GM23338 (cell line): ENCODE data around the gene UMODL1.

Experiments used
- CREB1 ChIP-seq: fragments of 250-450 bp; sonication (Bioruptor Pico); IDR thresholded peaks from 2 replicates; pipeline ENCODE4 v1.5.0; 2020; ENCODE audit warnings: low read depth, mild to moderate bottlenecking, moderate library complexity
- CTCF ChIP-seq, 2 experiments: fragments of 200-600 bp in 1 of 2; sonication (generic) in 1 of 2; conservative IDR thresholded peaks; 2 replicates each; pipeline versions ENCODE4 v1.5.1 to v1.6.1; 2016 to 2017; ENCODE audit warnings: antibody characterized with exemption in 2 of 2, low read depth in 2 of 2, mild to moderate bottlenecking in 2 of 2, moderate library complexity in 1 of 2
- ETS1 ChIP-seq: IDR thresholded peaks from 2 replicates; pipeline ENCODE4 v1.6.1; 2016; ENCODE audit warnings: antibody characterized with exemption
- EZH2 ChIP-seq: fragments of 200-600 bp; sonication (generic); IDR thresholded peaks from one replicate; pipeline ENCODE4 v1.8.0; 2017; ENCODE audit warnings: antibody characterized with exemption, mild to moderate bottlenecking, low read depth; ENCODE audit not compliant: unreplicated experiment
- EZH2phosphoT487 ChIP-seq: fragments of 200-600 bp; sonication (generic); IDR thresholded peaks from one replicate; pipeline ENCODE4 v1.8.1; 2018; ENCODE audit warnings: antibody characterized with exemption; ENCODE audit not compliant: unreplicated experiment
- NANOG ChIP-seq: IDR thresholded peaks from 2 replicates; pipeline ENCODE4 v1.6.1; 2016; ENCODE audit warnings: antibody characterized with exemption, borderline replicate concordance
- POLR2AphosphoS5 ChIP-seq: IDR thresholded peaks from 2 replicates; pipeline ENCODE4 v1.6.1; 2016; ENCODE audit warnings: antibody characterized with exemption, low read depth
- REST ChIP-seq: IDR thresholded peaks from one replicate; pipeline ENCODE4 v1.6.1; 2018; ENCODE audit warnings: antibody characterized with exemption; ENCODE audit not compliant: unreplicated experiment
- STAT1 ChIP-seq: IDR thresholded peaks from one replicate; pipeline ENCODE4 v1.6.1; 2016; ENCODE audit warnings: antibody characterized with exemption; ENCODE audit not compliant: unreplicated experiment
- ZNF331 ChIP-seq: fragments of 250-450 bp; sonication (Bioruptor Pico); IDR thresholded peaks from 2 replicates; pipeline ENCODE4 v1.5.0; 2020; ENCODE audit warnings: low read depth, mild to moderate bottlenecking, moderate library complexity

GRCh38 chr21:42103843-42104242, 32.7 kb downstream of the UMODL1 start:
- TF ChIP-seq CTCF (conservative IDR thresholded peaks at IDR 0.05; ENCODE audit: low read depth in 2 of 2) (no peak), POLR2AphosphoS5 (no peak), EZH2 (no peak), STAT1 (no peak), REST (no peak), EZH2phosphoT487 (no peak), NANOG (no peak), CREB1 (CRISPR knock-in tag) (no peak), ETS1 (no peak), ZNF331 (CRISPR knock-in tag) (no peak)
